GM12878 (cell line): ENCODE measurements around the gene RPS6KA3. TPM values are rescaled to one million over a fixed set of nuclear protein-coding genes. Genes with fewer than 3 reads are reported as not detected.

Experiments
- ATAC-seq: fragments of 200-7000 bp; cut with Tn5 transposase; 3 replicates; pipeline ENCODE4 v1.9.1; 2020; ENCODE audit warnings: mild to moderate bottlenecking, moderate library complexity
- BruUV-seq: library from RNA; stranded (reverse); fragments of 400-500 nt; replicated peaks from 2 replicates; lab custom pipeline; 2021; lab: Mats Ljungman, UMichigan
- CTCF ChIA-PET: fragments of 300-600 bp; sonication (Branson Sonifier 250); formaldehyde crosslinking; extraction: SDS; loops from one replicate; lab custom pipeline; 2021; ENCODE audit warnings: inconsistent platforms; lab: Yijun Ruan, JAX
- POLR2A ChIA-PET: fragments of 350-600 bp; formaldehyde crosslinking; extraction: SDS; loops from one replicate; lab custom pipeline; 2021; ENCODE audit warnings: inconsistent platforms; lab: Charles Lee
- RAD21 ChIA-PET: fragments of 300-600 bp; sonication (Branson Sonifier 250); formaldehyde crosslinking; loops from one replicate; lab custom pipeline; 2023; ENCODE audit warnings: antibody characterized with exemption; ENCODE audit not compliant: unreplicated experiment; lab: Charles Lee
- SMC1A ChIA-PET: fragments of 300-600 bp; sonication (Branson Sonifier 250); formaldehyde crosslinking; loops from one replicate; lab custom pipeline; 2023; ENCODE audit not compliant: unreplicated experiment, uncharacterized antibody; lab: Charles Lee
- DNase-seq: peaks from one replicate; pipeline ENCODE4 v3.0.0-alpha.2; 2011; ENCODE audit warnings: low read depth, low spot score
- FAIRE-seq: peaks from 3 replicates; lab custom pipeline; 2011; peaks lifted over from hg19 to GRCh38; lab: Jason Lieb, UNC
- H2AFZ ChIP-seq: 2 replicates; pipeline ENCODE4 v1.6.0; 2011; ENCODE audit warnings: low read depth, low read length, control low read depth; ENCODE audit not compliant: control insufficient read depth
- H3K27ac ChIP-seq: 2 replicates; pipeline ENCODE4 v1.5.1; 2011; ENCODE audit warnings: control low read depth; ENCODE audit not compliant: control insufficient read depth, insufficient read depth
- H3K27me3 ChIP-seq, 2 experiments: replicated peaks in 1 of 2; 2 replicates each; pipeline versions ENCODE4 v1.6.0 to v1.6.1; 2011; ENCODE audit warnings: low read length in 1 of 2; ENCODE audit not compliant: control insufficient read depth in 2 of 2, insufficient read depth in 2 of 2
- H3K36me3 ChIP-seq, 2 experiments: 2 replicates each; pipeline ENCODE4 v1.5.1; 2011; ENCODE audit warnings: low read length in 1 of 2; ENCODE audit not compliant: control insufficient read depth in 2 of 2, insufficient read depth in 2 of 2
- H3K4me1 ChIP-seq: 2 replicates; pipeline ENCODE4 v1.6.1; 2011; ENCODE audit warnings: mild to moderate bottlenecking, low read length, moderate library complexity, mixed read lengths; ENCODE audit not compliant: control insufficient read depth, insufficient read depth
- H3K4me2 ChIP-seq: 2 replicates; pipeline ENCODE4 v1.6.0; 2011; ENCODE audit warnings: control low read depth; ENCODE audit not compliant: control insufficient read depth, insufficient read depth
- H3K4me3 ChIP-seq: fragments of 200-600 bp; sonication (generic); 2 replicates; pipeline ENCODE4 v1.5.1; 2016
- H3K79me2 ChIP-seq: 2 replicates; pipeline ENCODE4 v1.6.0; 2011; ENCODE audit warnings: low read length; ENCODE audit not compliant: control insufficient read depth, insufficient read depth
- H3K9ac ChIP-seq: 2 replicates; pipeline ENCODE4 v1.8.0; 2011; ENCODE audit warnings: low read length, control low read depth, mixed read lengths; ENCODE audit not compliant: control insufficient read depth, insufficient read depth
- H3K9me3 ChIP-seq: replicated peaks from 3 replicates; pipeline ENCODE4 v1.5.1; 2011; ENCODE audit warnings: mild to moderate bottlenecking, low read length; ENCODE audit not compliant: control insufficient read depth, insufficient read depth
- H4K20me1 ChIP-seq: 2 replicates; pipeline ENCODE4 v1.6.0; 2011; ENCODE audit not compliant: control insufficient read depth, insufficient read depth
- ESRRA ChIP-seq: IDR thresholded peaks from 2 replicates; pipeline ENCODE4 v1.6.1; 2012; ENCODE audit warnings: mild to moderate bottlenecking, low read length, improper control_type of control experiment
- PAX8 ChIP-seq: fragments of 450-650 bp; IDR thresholded peaks from 2 replicates; pipeline ENCODE4 v1.6.1; 2017; ENCODE audit warnings: mild to moderate bottlenecking, moderate library complexity
- SMC3 ChIP-seq: IDR thresholded peaks from 2 replicates; pipeline ENCODE4 v1.6.1; 2011; ENCODE audit warnings: low read length, improper control_type of control experiment, borderline replicate concordance
- TARDBP ChIP-seq: IDR thresholded peaks from 2 replicates; pipeline ENCODE4 v1.6.1; 2016; ENCODE audit warnings: borderline replicate concordance
- ZNF24 ChIP-seq: fragments of 450-650 bp; IDR thresholded peaks from 2 replicates; pipeline ENCODE4 v1.6.1; 2017; ENCODE audit warnings: antibody characterized with exemption, mild to moderate bottlenecking
- ZNF384 ChIP-seq: IDR thresholded peaks from 2 replicates; pipeline ENCODE4 v1.6.1; 2012; ENCODE audit warnings: low read depth, mild to moderate bottlenecking, low read length, improper control_type of control experiment, borderline replicate concordance
- ZNF687 ChIP-seq: fragments of 450-650 bp; IDR thresholded peaks from 2 replicates; pipeline ENCODE4 v1.6.1; 2017; ENCODE audit warnings: mild to moderate bottlenecking, moderate library complexity
- WGBS: methylation state at CpG from one replicate; pipeline ENCODE4 v1.1.6; 2016; ENCODE audit warnings: low lambda C conversion rate; ENCODE audit not compliant: insufficient replicate concordance, insufficient coverage; ENCODE audit errors: missing lambda C conversion rate; 5-methylcytosine and 5-hydroxymethylcytosine counted together
- in situ Hi-C: fragments of 300-500 bp; cut with MboI; formaldehyde crosslinking; loops from 9 replicates; pipeline ENCODE4 v1.14.3; 2018; ENCODE audit warnings: mixed read lengths
- intact Hi-C: fragments of 100-400 bp; cut with micrococcal nuclease; formaldehyde crosslinking; loops from one replicate; pipeline ENCODE4 v1.14.2; 2022; ENCODE audit not compliant: unreplicated experiment
- polyA plus RNA-seq, 11 experiments: library from polyadenylated mRNA; depleted of rRNA in 4 of 11; unstranded in 6 of 11; stranded (reverse) in 5 of 11; fragments of >200 nt; fragmentation: Nextera tagmentation in 4 of 11; fragmentation: Illumina TruSeq in 1 of 11; extraction: Ambion mirVana in 4 of 11; extraction: Trizol in 1 of 11; gene quantifications; 1 replicate in 1 of 11; 2 replicates in 10 of 11; pipeline versions ENCODE4 v1.2.1 to v1.2.3, GENCODE V29; 2011 to 2016; ENCODE audit warnings: inconsistent platforms in 2 of 11, missing spikeins in 2 of 11, low read depth in 1 of 11
- total RNA-seq, 4 experiments: library from RNA; depleted of rRNA in 3 of 4; stranded (reverse); fragments of >200 nt in 3 of 4; fragmentation: Illumina TruSeq in 1 of 4; extraction: Trizol in 1 of 4; gene quantifications; 2 replicates each; pipeline versions ENCODE4 v1.2.1 to v1.2.3, GENCODE V29; 2013 to 2021
- TF ChIP-seq, protein P1 (sequence below): fragments of 450-650 bp; IDR thresholded peaks from 2 replicates; pipeline ENCODE4 v1.6.1; 2017; ENCODE audit warnings: borderline replicate concordance
- TF ChIP-seq, protein P2 (sequence below): fragments of 450-650 bp; formaldehyde crosslinking; IDR thresholded peaks from 2 replicates; pipeline ENCODE4 v1.4.0; 2020; ENCODE audit warnings: mild to moderate bottlenecking, moderate library complexity
- TF ChIP-seq, protein P3 (sequence below): IDR thresholded peaks from 2 replicates; pipeline ENCODE4 v1.6.1; 2012; ENCODE audit warnings: low read depth, low read length, improper control_type of control experiment

The RPS6KA3 gene
- total and polyA plus RNA-seq, 10 of the 15 experiments (the other 5 are each of a cell fraction or from before 2014, with no cell fraction given), result 2.8 to 35.6 (median 15.8) TPM

- TF ChIP-seq, protein P1, sequence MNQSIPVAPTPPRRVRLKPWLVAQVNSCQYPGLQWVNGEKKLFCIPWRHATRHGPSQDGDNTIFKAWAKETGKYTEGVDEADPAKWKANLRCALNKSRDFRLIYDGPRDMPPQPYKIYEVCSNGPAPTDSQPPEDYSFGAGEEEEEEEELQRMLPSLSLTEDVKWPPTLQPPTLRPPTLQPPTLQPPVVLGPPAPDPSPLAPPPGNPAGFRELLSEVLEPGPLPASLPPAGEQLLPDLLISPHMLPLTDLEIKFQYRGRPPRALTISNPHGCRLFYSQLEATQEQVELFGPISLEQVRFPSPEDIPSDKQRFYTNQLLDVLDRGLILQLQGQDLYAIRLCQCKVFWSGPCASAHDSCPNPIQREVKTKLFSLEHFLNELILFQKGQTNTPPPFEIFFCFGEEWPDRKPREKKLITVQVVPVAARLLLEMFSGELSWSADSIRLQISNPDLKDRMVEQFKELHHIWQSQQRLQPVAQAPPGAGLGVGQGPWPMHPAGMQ, result no peak
- TF ChIP-seq, protein P2, sequence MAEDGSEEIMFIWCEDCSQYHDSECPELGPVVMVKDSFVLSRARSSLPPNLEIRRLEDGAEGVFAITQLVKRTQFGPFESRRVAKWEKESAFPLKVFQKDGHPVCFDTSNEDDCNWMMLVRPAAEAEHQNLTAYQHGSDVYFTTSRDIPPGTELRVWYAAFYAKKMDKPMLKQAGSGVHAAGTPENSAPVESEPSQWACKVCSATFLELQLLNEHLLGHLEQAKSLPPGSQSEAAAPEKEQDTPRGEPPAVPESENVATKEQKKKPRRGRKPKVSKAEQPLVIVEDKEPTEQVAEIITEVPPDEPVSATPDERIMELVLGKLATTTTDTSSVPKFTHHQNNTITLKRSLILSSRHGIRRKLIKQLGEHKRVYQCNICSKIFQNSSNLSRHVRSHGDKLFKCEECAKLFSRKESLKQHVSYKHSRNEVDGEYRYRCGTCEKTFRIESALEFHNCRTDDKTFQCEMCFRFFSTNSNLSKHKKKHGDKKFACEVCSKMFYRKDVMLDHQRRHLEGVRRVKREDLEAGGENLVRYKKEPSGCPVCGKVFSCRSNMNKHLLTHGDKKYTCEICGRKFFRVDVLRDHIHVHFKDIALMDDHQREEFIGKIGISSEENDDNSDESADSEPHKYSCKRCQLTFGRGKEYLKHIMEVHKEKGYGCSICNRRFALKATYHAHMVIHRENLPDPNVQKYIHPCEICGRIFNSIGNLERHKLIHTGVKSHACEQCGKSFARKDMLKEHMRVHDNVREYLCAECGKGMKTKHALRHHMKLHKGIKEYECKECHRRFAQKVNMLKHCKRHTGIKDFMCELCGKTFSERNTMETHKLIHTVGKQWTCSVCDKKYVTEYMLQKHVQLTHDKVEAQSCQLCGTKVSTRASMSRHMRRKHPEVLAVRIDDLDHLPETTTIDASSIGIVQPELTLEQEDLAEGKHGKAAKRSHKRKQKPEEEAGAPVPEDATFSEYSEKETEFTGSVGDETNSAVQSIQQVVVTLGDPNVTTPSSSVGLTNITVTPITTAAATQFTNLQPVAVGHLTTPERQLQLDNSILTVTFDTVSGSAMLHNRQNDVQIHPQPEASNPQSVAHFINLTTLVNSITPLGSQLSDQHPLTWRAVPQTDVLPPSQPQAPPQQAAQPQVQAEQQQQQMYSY (CRISPR knock-in tag), result no peak
- no peak for TF ChIP-seq PAX8
These were observed 39.6 kb downstream of the RPS6KA3 start (continued) for GRCh38 chrX:20227116-20227515.

DNA sequence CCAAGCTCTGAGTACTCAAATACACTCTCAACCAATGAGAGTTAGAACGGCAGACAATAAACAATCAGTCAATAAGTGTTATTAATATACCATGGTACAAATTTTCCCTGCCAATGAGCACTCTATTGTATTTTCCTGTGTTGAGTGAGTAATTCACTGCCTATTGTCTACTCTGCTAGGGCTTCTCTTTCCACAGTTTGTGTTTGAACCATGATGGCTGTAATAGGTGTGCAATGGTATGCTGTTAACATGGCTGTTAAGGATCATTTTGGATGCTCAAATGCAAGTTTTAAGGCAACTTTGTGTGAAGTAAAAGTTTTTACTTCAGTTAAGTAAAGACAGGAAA lies 41.2 kb downstream of the RPS6KA3 start:
- DNase-seq, result no peak
- Histone ChIP-seq H3K4me1 (peaks cover 5% of the 10 kb centered on the region; the same call in 1 of the 2 replicates), H4K20me1 (no peaks in the 10 kb centered on the region), H3K4me2 (peak overlapping the region; percentile 38; the same call in 1 of the 2 replicates), H3K79me2 (no peaks in the 10 kb centered on the region), H3K27me3 (no peaks in the 10 kb centered on the region), H3K9me3 (no peaks in the 10 kb centered on the region), H2AFZ (no peak overlapping the region), H3K27ac (no peak overlapping the region; the same call in 1 of the 2 replicates), H3K9ac (no peak overlapping the region), H3K36me3 (no peaks in the 10 kb centered on the region), H3K4me3 (no peak overlapping the region)
- intact Hi-C loops (no loop called here), in situ Hi-C loops (no loop called here)
- SMC1A ChIA-PET, result no interaction called here
- no peak for FAIRE-seq
- peak; percentile 21 for ATAC-seq
- BruUV-seq, result no TSS peak
- POLR2A ChIA-PET, result interaction anchor here (0.6 kb wide), 4 partner anchors 33 to 287 kb away, joined by 3 to 5 read pairs (median 4); no protein-coding TSS in a partner anchor
- RAD21 ChIA-PET, result interaction anchor here (0.6 kb wide), 1 partner anchor 622 kb away, joined by 4 read pairs; no protein-coding TSS in a partner anchor
- CTCF ChIA-PET, result interaction anchor here (0.8 to 1.2 kb wide), 2 partner anchors 19 to 49 kb away, joined by 3 to 5 read pairs; no protein-coding TSS in a partner anchor
- 50% methylated on average over 1 of the region's 1 CpG for WGBS
- TF ChIP-seq SMC3 (no peak), ZNF24 (no peak), TARDBP (no peak), ZNF384 (no peak), ZNF687 (no peak), ESRRA (no peak)
- TF ChIP-seq, protein P3, sequence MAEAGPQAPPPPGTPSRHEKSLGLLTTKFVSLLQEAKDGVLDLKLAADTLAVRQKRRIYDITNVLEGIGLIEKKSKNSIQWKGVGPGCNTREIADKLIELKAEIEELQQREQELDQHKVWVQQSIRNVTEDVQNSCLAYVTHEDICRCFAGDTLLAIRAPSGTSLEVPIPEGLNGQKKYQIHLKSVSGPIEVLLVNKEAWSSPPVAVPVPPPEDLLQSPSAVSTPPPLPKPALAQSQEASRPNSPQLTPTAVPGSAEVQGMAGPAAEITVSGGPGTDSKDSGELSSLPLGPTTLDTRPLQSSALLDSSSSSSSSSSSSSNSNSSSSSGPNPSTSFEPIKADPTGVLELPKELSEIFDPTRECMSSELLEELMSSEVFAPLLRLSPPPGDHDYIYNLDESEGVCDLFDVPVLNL, result no peak
